PC-9 (cell line): ENCODE results near the gene LRRC4B.

Experiments
- CTCF ChIP-seq: fragments of 200-600 bp; sonication (generic); conservative IDR thresholded peaks from 2 replicates; pipeline ENCODE4 v1.6.1; 2017; ENCODE audit warnings: mixed run types, antibody characterized with exemption, mild to moderate bottlenecking, moderate library complexity
- EZH2 ChIP-seq: fragments of 200-600 bp; sonication (generic); IDR thresholded peaks from 2 replicates; pipeline ENCODE4 v1.8.0; 2017; ENCODE audit warnings: antibody characterized with exemption, low read depth

- TF ChIP-seq EZH2 (no peak), CTCF (no peak)
These were observed 12.6 kb downstream of the LRRC4B start for GRCh38 chr19:50555450-50556281.
